Esophagus muscularis mucosa (tissue), 3 donors: ENCODE results near the gene ZNF683.

Experiments
- CTCF ChIP-seq, 3 experiments: fragments of 200-600 bp in 2 of 3; fragments of 450-650 bp in 1 of 3; sonication (generic) in 2 of 3; IDR thresholded peaks; one replicate each; pipeline ENCODE4 v1.5.1; 2017 to 2019; ENCODE audit warnings: antibody characterized with exemption in 3 of 3, mild to moderate bottlenecking in 2 of 3, moderate library complexity in 1 of 3
- POLR2A ChIP-seq: fragments of 450-650 bp; IDR thresholded peaks from one replicate; pipeline ENCODE4 v1.6.1; 2017; ENCODE audit warnings: antibody characterized with exemption, moderate library complexity, mild to moderate bottlenecking, low read depth
- POLR2AphosphoS5 ChIP-seq, 2 donors: sonication (generic); formaldehyde crosslinking; IDR thresholded peaks; one replicate each; pipeline ENCODE4 v1.6.1; 2017; ENCODE audit warnings: antibody characterized with exemption in 2 of 2

GRCh38 chr1:26351590-26352337 is 20.8 kb downstream of the ZNF683 start:
- TF ChIP-seq CTCF (IDR thresholded peaks at IDR 0.05) (no peak), POLR2AphosphoS5 (IDR thresholded peaks at IDR 0.05) (no peak), POLR2A (no peak)
